ENCODE measurements around the gene FBXO46. TPM values are rescaled to one million over a fixed set of nuclear protein-coding genes. Genes with fewer than 3 reads are reported as not detected.

The FBXO46 gene
- polyA plus RNA-seq, 2 of the 4 experiments (the other 2 are of a cell fraction) = 4.9 to 12.7 TPM

GRCh38 chr19:45774765-45775164, 44.1 kb upstream of the FBXO46 start:
- WGBS (ENCODE audit: missing lambda C conversion rate) = 85% methylated on average over 9 of the region's 9 CpGs
- ChIA-PET POLR2A (interaction anchor here (0.6 to 1.0 kb wide), 2 partner anchors 8 to 169 kb away, joined by 3 to 4 read pairs; partner anchors contain the start of gene DMPK), CTCF (interaction anchor here (0.7 to 74.3 kb wide), 3 partner anchors 33 to 83 kb away, joined by 3 to 2204 read pairs (median 3); partner anchors contain the start of genes DMPK, DMWD, RSPH6A and SNRPD2)
- no peaks in the 10 kb centered on the region for H3K9me3 ChIP-seq
- DNase-seq (ENCODE audit: low read depth in 1 of 2, low spot score in 1 of 2) = peak; percentile 65 to 71
- H3K27ac ChIP-seq = no peak overlapping the region
- no peak overlapping the region for H3K4me2 ChIP-seq
- ATAC-seq = no peak
- H3K4me3 ChIP-seq = no peak overlapping the region
- TF ChIP-seq ZSCAN20 (CRISPR knock-in tag; IDR thresholded peaks at IDR 0.05) = no peak
- no peak for TF ChIP-seq NFE2L2 (conservative IDR thresholded peaks at IDR 0.05; ENCODE audit: low read length)
- no peak for TF ChIP-seq MAFK (IDR thresholded peaks at IDR 0.05; ENCODE audit: partially characterized antibody)
- TF ChIP-seq ESRRA (IDR thresholded peaks at IDR 0.05; ENCODE audit: borderline replicate concordance, low read length) = no peak
- no peak for TF ChIP-seq E2F6 (IDR thresholded peaks at IDR 0.05; ENCODE audit: borderline replicate concordance, low read depth)
- TF ChIP-seq FOSB (CRISPR knock-in tag; IDR thresholded peaks at IDR 0.05) = no peak
- no peak for TF ChIP-seq CBX2 (IDR thresholded peaks at IDR 0.05; ENCODE audit: borderline replicate concordance, low read depth)
- TF ChIP-seq TP53 (CRISPR knock-in tag; IDR thresholded peaks at IDR 0.05) = no peak
- no peak for TF ChIP-seq PHF8 (IDR thresholded peaks at IDR 0.05; ENCODE audit: borderline replicate concordance, low read depth)
- no peak for TF ChIP-seq KDM1A (IDR thresholded peaks at IDR 0.05; ENCODE audit: low read depth)
- TF ChIP-seq GATA3 (IDR thresholded peaks at IDR 0.05; ENCODE audit: borderline replicate concordance) = no peak
- no peak for TF ChIP-seq HES2 (IDR thresholded peaks at IDR 0.05)
- no peak for TF ChIP-seq REST (IDR thresholded peaks at IDR 0.05)
- TF ChIP-seq HOXB13 (CRISPR knock-in tag; IDR thresholded peaks at IDR 0.05; ENCODE audit: low read depth) = no peak
- no peak for FAIRE-seq
- peaks cover 13% of the 10 kb centered on the region for H3K4me1 ChIP-seq

- TF ChIP-seq RFX5 (IDR thresholded peaks at IDR 0.05) (no peak), HDAC2 (IDR thresholded peaks at IDR 0.05) (no peak), NPAS2 (CRISPR knock-in tag; IDR thresholded peaks at IDR 0.05; ENCODE audit: borderline replicate concordance) (no peak)
- WGBS (ENCODE audit: missing lambda C conversion rate) = 78% methylated on average over 2 of the region's 2 CpGs
- H3K27ac ChIP-seq = no peak overlapping the region
- no peak overlapping the region for H3K4me3 ChIP-seq
- H3K4me1 ChIP-seq = peaks cover 5% of the 10 kb centered on the region
- POLR2A ChIA-PET = interaction anchor here (1.0 kb wide), 1 partner anchor 19 kb away, joined by 3 read pairs; the partner anchor contains the start of gene DMWD
- CTCF ChIA-PET = interaction anchor here (0.6 to 74.3 kb wide), 6 partner anchors 10 to 91 kb away, joined by 3 to 2204 read pairs (median 4); partner anchors contain the start of genes DMPK, DMWD, FOXA3 and QPCTL
- FAIRE-seq = no peak
- H3K4me2 ChIP-seq = no peak overlapping the region
- DNase-seq (ENCODE audit: low read depth in 1 of 2, low spot score in 1 of 2) = no peak
- ATAC-seq = no peak
- H3K9me3 ChIP-seq = no peaks in the 10 kb centered on the region
These were observed 42.7 kb upstream of the FBXO46 start for GRCh38 chr19:45773384-45773783.

GRCh38 chr19:45772912-45773311, 42.2 kb upstream of the FBXO46 start:
- H3K9me3 ChIP-seq = no peaks in the 10 kb centered on the region
- FAIRE-seq = no peak
- no peak overlapping the region for H3K4me2 ChIP-seq
- no peak overlapping the region for H3K27ac ChIP-seq
- 88% methylated on average over 3 of the region's 3 CpGs for WGBS (ENCODE audit: missing lambda C conversion rate)
- POLR2A ChIA-PET = interaction anchor here (0.6 to 1.0 kb wide), 2 partner anchors 20 to 51 kb away, joined by 3 to 4 read pairs; partner anchors contain the start of gene DMWD
- peaks cover 5% of the 10 kb centered on the region for H3K4me1 ChIP-seq
- TF ChIP-seq ZSCAN20 (CRISPR knock-in tag; IDR thresholded peaks at IDR 0.05) (no peak), CHD2 (IDR thresholded peaks at IDR 0.05; ENCODE audit: low read length, partially characterized antibody) (no peak), RFX5 (IDR thresholded peaks at IDR 0.05) (no peak)
- no peak overlapping the region for H3K4me3 ChIP-seq
- ATAC-seq = no peak
- DNase-seq (ENCODE audit: low read depth in 1 of 2, low spot score in 1 of 2) = no peak
- CTCF ChIA-PET = interaction anchor here (0.6 to 74.3 kb wide), 7 partner anchors 10 to 92 kb away, joined by 3 to 2204 read pairs (median 4); partner anchors contain the start of genes DMPK, DMWD, FOXA3 and QPCTL
